DMS79 (cell line): ENCODE data around the gene MPST.

ENCODE experiments used
- DNase-seq: peaks from one replicate; lab custom pipeline; 2025; lab: John Stamatoyannopoulos, UW

The MPST gene

GRCh38 chr22:37079158-37079557, 59.6 kb downstream of the MPST start:
- no peak for DNase-seq
